ENCODE results near the gene TDO2.

Gene TDO2

DNA sequence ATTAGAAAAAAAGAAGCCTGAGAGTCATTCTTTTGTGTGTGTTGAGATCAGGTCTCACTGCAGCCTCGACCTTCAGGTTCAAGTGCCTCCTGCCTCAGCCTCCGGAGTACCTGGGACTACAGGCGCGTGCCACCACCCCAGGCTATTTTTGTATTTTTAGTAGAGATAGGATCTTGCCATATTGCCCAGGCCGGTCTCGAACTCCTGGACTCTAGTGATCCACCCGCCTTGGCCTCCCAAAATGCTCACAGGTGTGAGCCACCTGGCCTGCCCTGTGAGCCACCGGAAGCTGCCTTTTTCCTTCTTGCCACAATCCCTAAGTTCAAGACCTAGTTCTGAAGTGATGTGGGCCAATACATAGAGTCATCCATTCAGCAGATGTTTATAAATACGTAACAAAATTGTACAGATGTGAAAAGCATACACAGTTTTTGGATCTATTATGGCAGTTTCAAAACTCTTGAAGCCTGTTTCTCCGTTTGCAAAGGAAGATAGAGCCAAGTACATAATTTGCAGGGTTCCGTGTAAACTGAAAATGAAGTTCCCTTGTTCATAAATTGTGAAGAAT is 50.7 kb downstream of the TDO2 start:
- no peak for DNase-seq (ENCODE audit: low read depth in 2 of 2)

GRCh38 chr4:155954939-155955338 is 51.4 kb downstream of the TDO2 start:
- DNase-seq (ENCODE audit: low read depth in 2 of 2) = no peak

DNA sequence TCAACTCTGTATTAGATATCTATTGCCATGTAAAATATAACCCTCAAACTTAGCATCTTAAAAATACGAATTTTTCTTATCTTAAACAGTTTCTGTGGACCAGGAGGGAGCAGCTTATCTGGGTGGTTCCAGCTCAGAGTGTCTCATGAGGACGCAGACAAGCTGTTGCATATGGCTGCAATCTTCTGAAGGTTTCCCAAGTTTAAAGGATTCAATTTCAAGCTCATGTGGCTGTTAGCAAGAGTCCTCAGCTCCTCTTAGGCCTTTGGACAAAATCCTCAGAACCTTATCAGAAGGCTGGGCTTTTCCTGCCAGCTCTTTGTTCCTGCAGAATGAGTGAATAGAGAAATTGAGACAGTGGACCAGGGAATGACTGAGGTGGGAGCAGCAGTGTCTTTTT is 53.0 kb downstream of the TDO2 start:
- DNase-seq (ENCODE audit: low read depth in 2 of 2) = no peak

DNA sequence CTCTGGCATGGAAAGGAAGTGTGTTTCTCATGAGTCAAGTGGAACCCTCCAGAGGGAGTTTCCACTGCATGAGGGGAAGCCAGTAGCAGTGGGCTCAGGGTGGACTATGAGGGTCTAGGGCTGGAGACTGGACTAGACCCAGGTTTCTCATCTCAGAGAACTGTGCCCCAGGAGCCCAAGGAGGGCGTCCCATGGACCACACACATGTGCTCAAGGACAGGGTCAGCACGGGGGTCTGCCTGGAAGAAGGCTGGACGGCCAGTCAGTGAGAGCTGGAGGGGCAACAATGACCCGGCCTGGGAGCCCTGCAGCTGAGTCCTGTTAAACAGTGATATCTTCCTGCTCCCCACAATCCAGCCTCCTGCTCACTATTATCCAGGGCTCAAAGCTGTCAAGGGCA is 55.9 kb downstream of the TDO2 start:
- no peak for DNase-seq (ENCODE audit: low read depth in 2 of 2)

GRCh38 chr4:155960522-155960921 is 57.0 kb downstream of the TDO2 start:
- no peak for DNase-seq (ENCODE audit: low read depth in 2 of 2)

- no peak for DNase-seq (ENCODE audit: low read depth in 2 of 2)
These were observed 58.1 kb downstream of the TDO2 start for GRCh38 chr4:155961575-155961974.

DNA sequence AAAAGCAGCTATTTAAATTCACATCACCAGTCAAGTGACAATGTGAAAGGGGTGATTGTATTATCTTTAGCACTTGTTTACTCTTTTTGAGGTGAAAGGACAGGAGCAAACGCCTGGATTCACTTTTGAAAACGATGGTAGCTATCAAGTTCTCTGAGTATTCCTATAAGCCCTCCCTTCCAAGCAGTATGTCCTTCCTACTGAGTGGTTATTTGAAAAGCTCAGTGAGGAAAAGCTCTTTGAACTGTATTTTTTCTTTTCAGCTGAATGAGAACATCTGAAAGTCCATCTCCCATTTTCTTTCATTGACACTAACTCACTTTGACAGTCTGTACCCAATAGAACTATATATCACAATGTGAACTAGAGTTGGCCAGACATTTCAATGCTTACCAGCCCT is 59.3 kb downstream of the TDO2 start:
- no peak for DNase-seq (ENCODE audit: low read depth in 2 of 2)

DNA sequence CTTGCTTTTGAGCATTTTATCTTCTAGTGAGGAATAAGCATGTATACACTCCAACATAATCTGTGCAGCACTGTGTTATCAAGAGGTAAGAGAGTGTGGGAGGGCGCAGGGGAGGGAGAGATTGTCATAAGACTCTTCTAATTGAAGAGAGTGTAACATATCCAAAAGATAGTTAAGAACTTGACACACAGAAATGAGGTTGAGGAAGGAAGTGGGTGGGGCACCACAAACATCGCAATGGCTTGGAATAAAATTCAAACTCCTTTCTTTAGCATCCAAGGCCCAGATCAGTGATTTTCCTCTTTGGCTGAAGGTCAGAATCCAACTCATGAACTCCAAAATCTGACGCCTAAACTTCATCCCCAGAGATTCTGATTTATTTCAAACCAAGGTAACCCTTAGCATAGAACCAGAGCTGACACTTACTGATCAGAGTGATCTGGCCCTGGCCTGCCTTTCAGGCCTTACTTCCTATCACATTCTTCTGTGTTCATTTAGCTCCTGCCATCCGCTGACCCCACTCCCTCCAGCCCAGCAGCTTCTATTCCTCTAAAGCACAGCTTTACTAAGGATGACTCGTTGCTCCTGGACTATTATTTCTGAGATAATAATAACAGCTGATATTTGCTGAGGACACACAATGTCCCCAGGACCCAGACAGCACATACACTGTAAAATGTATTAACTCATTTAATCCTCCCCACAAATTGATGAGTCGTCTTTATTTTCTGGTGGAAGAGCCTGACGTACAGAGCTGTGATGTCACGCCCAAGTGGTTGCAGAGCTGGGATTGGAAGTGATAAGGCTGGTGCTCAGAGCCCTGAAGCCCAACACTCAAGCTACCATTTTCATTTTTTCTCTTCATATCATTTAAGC is 60.8 kb downstream of the TDO2 start:
- DNase-seq (ENCODE audit: low read depth in 2 of 2) = no peak

GRCh38 chr4:155966171-155966570 is 62.7 kb downstream of the TDO2 start:
- no peak for DNase-seq (ENCODE audit: low read depth in 2 of 2)

DNA sequence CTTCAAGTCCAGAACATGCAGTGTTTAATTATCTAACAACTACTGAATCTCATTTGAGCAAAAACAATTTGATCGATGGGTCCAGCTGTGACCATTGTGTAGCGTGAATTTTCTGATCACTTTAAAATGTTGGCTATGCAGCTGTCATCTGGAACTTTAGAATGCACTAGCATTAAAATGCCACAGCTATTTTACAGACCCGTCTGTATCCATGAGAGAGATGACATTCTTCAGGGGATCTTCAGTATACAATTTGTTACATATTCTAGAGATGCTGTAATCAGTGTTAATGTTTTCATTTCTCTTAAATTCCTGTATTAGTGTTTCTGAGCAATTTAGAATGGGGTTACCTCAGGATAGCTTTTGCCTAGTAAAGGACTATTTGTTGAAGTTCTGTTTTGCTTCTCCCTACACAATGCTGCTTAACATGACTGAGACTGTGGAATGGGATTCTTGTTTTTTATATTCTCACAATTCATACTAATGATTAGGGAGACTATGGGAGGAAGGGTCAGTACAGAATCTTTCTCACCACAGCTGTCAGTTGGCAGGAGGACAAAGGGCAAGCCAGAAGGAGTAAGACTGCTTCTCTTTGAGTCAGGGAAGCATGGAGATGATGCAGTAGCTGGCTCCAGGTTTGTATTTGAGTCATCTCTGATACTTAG is 63.4 kb downstream of the TDO2 start:
- no peak for DNase-seq (ENCODE audit: low read depth in 2 of 2)

Data from stimulated activated CD4-positive, alpha-beta T cell treated with anti-CD3 and anti-CD28 coated beads, Interleukin-4, amount 100 ng/mL, for 48 hours (primary cell).